K562 (cell line): Measurements from ENCODE around the gene DYNAP. TPM values are rescaled to one million over a fixed set of nuclear protein-coding genes. Genes with fewer than 3 reads are reported as not detected.

ENCODE experiments used
- ATAC-seq: fragments of 200-7000 bp; cut with Tn5 transposase; 3 replicates; pipeline ENCODE4 v1.9.1; 2020; ENCODE audit warnings: moderate library complexity
- BruUV-seq: library from RNA; stranded (reverse); fragments of 400-500 nt; replicated peaks from 2 replicates; lab custom pipeline; 2021; lab: Mats Ljungman, UMichigan
- CTCF ChIA-PET: fragments of 300-600 bp; formaldehyde crosslinking; extraction: SDS; loops from one replicate; lab custom pipeline; 2021; ENCODE audit warnings: low intra/inter-chr PET ratio; lab: Yijun Ruan, JAX
- POLR2A ChIA-PET: fragments of 300-600, 350-650 bp; sonication (Branson Sonifier 250); formaldehyde crosslinking; extraction: SDS; loops from one replicate; lab custom pipeline; 2021; ENCODE audit warnings: antibody characterized with exemption, inconsistent platforms; lab: Yijun Ruan, JAX
- DNase-seq, 4 experiments: peaks; one replicate each; pipeline versions ENCODE4 v3.0.0 to v3.0.0-alpha.2; 2011 to 2018; ENCODE audit warnings: low spot score in 3 of 4, mixed read lengths in 3 of 4; ENCODE audit errors: extremely low read depth in 1 of 4
- FAIRE-seq: peaks from 2 replicates; lab custom pipeline; 2011; peaks lifted over from hg19 to GRCh38; lab: Jason Lieb, UNC
- H2AFZ ChIP-seq: 2 replicates; pipeline ENCODE4 v1.6.0; 2011; ENCODE audit warnings: low read depth, low read length, control low read depth, inconsistent platforms
- H3K27ac ChIP-seq: fragments of 200-600 bp; 3 replicates; pipeline ENCODE4 v1.8.0; 2011; ENCODE audit warnings: low read depth, mild to moderate bottlenecking, control low read depth, inconsistent platforms, low read length, moderate library complexity, mixed read lengths; ENCODE audit errors: extremely low read depth
- H3K27me3 ChIP-seq, 2 experiments: fragments of 300-600 bp in 1 of 2; 2 replicates in 1 of 2; 3 replicates in 1 of 2; pipeline versions ENCODE4 v1.6.0 to v1.8.0; 2011; ENCODE audit warnings: inconsistent platforms in 2 of 2, low read length in 2 of 2, mild to moderate bottlenecking in 1 of 2, mixed read lengths in 1 of 2, moderate library complexity in 1 of 2; ENCODE audit not compliant: control insufficient read depth in 2 of 2, insufficient read depth in 2 of 2
- H3K36me3 ChIP-seq: fragments of 300-600 bp; 3 replicates; pipeline ENCODE4 v1.8.0; 2011; ENCODE audit warnings: mild to moderate bottlenecking, low read length, inconsistent platforms; ENCODE audit not compliant: control insufficient read depth, insufficient read depth
- H3K4me1 ChIP-seq, 2 experiments: fragments of 200-600 bp in 1 of 2; replicated peaks in 1 of 2; 2 replicates in 1 of 2; 3 replicates in 1 of 2; pipeline versions ENCODE4 v1.5.1 to v1.8.0; 2011; ENCODE audit warnings: inconsistent platforms in 2 of 2, low read length in 2 of 2, mild to moderate bottlenecking in 1 of 2, mixed read lengths in 1 of 2, moderate library complexity in 1 of 2; ENCODE audit not compliant: control insufficient read depth in 2 of 2, insufficient read depth in 2 of 2
- H3K4me2 ChIP-seq: 2 replicates; pipeline ENCODE4 v1.6.1; 2011; ENCODE audit warnings: low read length, control low read depth, inconsistent platforms, mixed read lengths; ENCODE audit not compliant: insufficient read depth
- H3K4me3 ChIP-seq: fragments of 200-600 bp; sonication (generic), shearing (Covaris generic); 2 replicates; pipeline ENCODE4 v1.5.1; 2016; ENCODE audit warnings: control low read depth, inconsistent platforms
- H3K79me2 ChIP-seq: fragments of 200-600 bp; 3 replicates; pipeline ENCODE4 v1.8.0; 2011; ENCODE audit warnings: low read length, inconsistent platforms; ENCODE audit not compliant: control insufficient read depth, insufficient read depth
- H3K9ac ChIP-seq, 2 experiments: 2 replicates each; pipeline versions ENCODE4 v1.6.0 to v1.6.1; 2011; ENCODE audit warnings: low read depth in 2 of 2, low read length in 2 of 2, control low read depth in 1 of 2, inconsistent platforms in 1 of 2, mild to moderate bottlenecking in 1 of 2, mixed read lengths in 1 of 2; ENCODE audit not compliant: insufficient read depth in 1 of 2
- H3K9me1 ChIP-seq: one replicate; pipeline ENCODE4 v1.6.0; 2011; ENCODE audit warnings: inconsistent platforms, mild to moderate bottlenecking, low read length, moderate library complexity; ENCODE audit not compliant: control insufficient read depth, insufficient read depth
- H3K9me3 ChIP-seq: replicated peaks from 2 replicates; pipeline ENCODE4 v1.5.1; 2011; ENCODE audit warnings: low read depth, low read length, inconsistent platforms; ENCODE audit not compliant: control insufficient read depth, insufficient read depth
- H4K20me1 ChIP-seq: replicated peaks from 2 replicates; pipeline ENCODE4 v1.6.1; 2011; ENCODE audit warnings: low read length, inconsistent platforms, mixed read lengths; ENCODE audit not compliant: control insufficient read depth, insufficient read depth
- FUS ChIP-seq: fragments of 200-400 bp; formaldehyde crosslinking; optimal IDR thresholded peaks from 2 replicates; pipeline ENCODE3; 2017; ENCODE audit warnings: low read depth, low read length
- IFI16 ChIP-seq: fragments of 250-450 bp; sonication (Bioruptor Pico); IDR thresholded peaks from 2 replicates; pipeline ENCODE4 v2.1.2; 2022; ENCODE audit warnings: mild to moderate bottlenecking, inconsistent platforms
- MED1 ChIP-seq: sonication (generic); formaldehyde crosslinking; IDR thresholded peaks from 2 replicates; pipeline ENCODE4 v1.8.1; 2023; ENCODE audit warnings: missing genetic modification reagents, borderline replicate concordance
- NCOA1 ChIP-seq: fragments of 450-650 bp; IDR thresholded peaks from 2 replicates; pipeline ENCODE4 v1.6.1; 2016; ENCODE audit warnings: low read depth
- NFYB ChIP-seq: IDR thresholded peaks from 2 replicates; pipeline ENCODE4 v1.6.1; 2011; ENCODE audit warnings: mild to moderate bottlenecking, moderate library complexity; ENCODE audit not compliant: insufficient read length; ENCODE audit errors: extremely low read depth
- POLR2B ChIP-seq: fragments of 450-650 bp; IDR thresholded peaks from 2 replicates; pipeline ENCODE4 v1.6.1; 2018; ENCODE audit warnings: low read depth; ENCODE audit not compliant: partially characterized antibody
- PRDM10 ChIP-seq: fragments of 450-650 bp; IDR thresholded peaks from 2 replicates; pipeline ENCODE4 v1.6.1; 2018; ENCODE audit not compliant: partially characterized antibody
- ZNF121 ChIP-seq: sonication (generic); formaldehyde crosslinking; conservative IDR thresholded peaks from 2 replicates; pipeline ENCODE4 v1.8.0; 2022; ENCODE audit warnings: missing genetic modification reagents
- ZNF561 ChIP-seq: fragments of 450-650 bp; formaldehyde crosslinking; conservative IDR thresholded peaks from 2 replicates; pipeline ENCODE4 v1.4.0; 2020; ENCODE audit warnings: mild to moderate bottlenecking, moderate library complexity
- WGBS: fragments of 100-300 bp; shearing (Covaris generic); methylation state at CpG from one replicate; pipeline ENCODE4 v1.1.6; 2016; ENCODE audit warnings: low coverage, mixed read lengths; ENCODE audit not compliant: insufficient coverage; ENCODE audit errors: missing lambda C conversion rate; 5-methylcytosine and 5-hydroxymethylcytosine counted together
- in situ Hi-C: fragments of 300-500 bp; cut with MboI; formaldehyde crosslinking; loops from 4 replicates; pipeline ENCODE4 v1.15.0; 2018; ENCODE audit warnings: inconsistent platforms, mixed read lengths
- intact Hi-C: fragments of 100-400 bp; cut with micrococcal nuclease; formaldehyde crosslinking; loops from 2 replicates; pipeline ENCODE4 v1.14.2; 2022
- polyA plus RNA-seq, 8 experiments: library from polyadenylated mRNA; depleted of rRNA in 4 of 8; stranded (reverse) in 5 of 8; unstranded in 3 of 8; fragments of >200 nt; fragmentation: Nextera tagmentation in 2 of 8; fragmentation: Illumina TruSeq in 1 of 8; extraction: Ambion mirVana in 2 of 8; extraction: Trizol in 1 of 8; gene quantifications; 2 replicates each; pipeline versions ENCODE4 v1.2.1 to v1.2.3, GENCODE V29; 2011 to 2014; ENCODE audit warnings: inconsistent platforms in 1 of 8, missing spikeins in 1 of 8
- total RNA-seq, 7 experiments: library from RNA; depleted of rRNA in 6 of 7; stranded (reverse); fragments of >200 nt in 6 of 7; fragmentation: Illumina TruSeq in 2 of 7; extraction: Trizol in 2 of 7; gene quantifications; 2 replicates each; pipeline versions ENCODE4 v1.2.1 to v1.2.3, GENCODE V29; 2011 to 2021; ENCODE audit warnings: low replicate concordance in 1 of 7
- TF ChIP-seq, protein P1 (sequence below), 3 experiments: fragments of 200-800 bp in 1 of 3; sonication (Bioruptor generic) in 1 of 3; sonication (generic) in 1 of 3; formaldehyde crosslinking in 1 of 3; IDR thresholded peaks; 2 replicates each; pipeline versions ENCODE4 v1.6.1 to v1.8.0; 2016 to 2022; ENCODE audit warnings: mild to moderate bottlenecking in 2 of 3, missing compliant biosample characterization in 2 of 3, missing genetic modification characterization in 2 of 3, missing genetic modification reagents in 1 of 3
- TF ChIP-seq, protein P2 (sequence below), 2 experiments: fragments of 450-650 bp in 1 of 2; sonication (generic) in 1 of 2; formaldehyde crosslinking in 1 of 2; IDR thresholded peaks in 1 of 2; conservative IDR thresholded peaks in 1 of 2; 2 replicates each; pipeline versions ENCODE4 v1.6.1 to v1.8.1; 2016 to 2023; ENCODE audit warnings: mild to moderate bottlenecking in 2 of 2, moderate library complexity in 2 of 2, inconsistent platforms in 1 of 2, missing genetic modification reagents in 1 of 2

DYNAP gene
- total and polyA plus RNA-seq, 9 of the 15 experiments (the other 6 are each of a cell fraction or from before 2014, with no cell fraction given), result not detected

- no peak overlapping the region for H3K27ac ChIP-seq
- WGBS, result 3% methylated on average over 3 of the region's 4 CpGs
These were observed 45.2 kb downstream of the DYNAP start for GRCh38 chr18:54636217-54636616.

GRCh38 chr18:54641734-54642133 lies 50.7 kb downstream of the DYNAP start:
- Histone ChIP-seq H3K79me2 (no peaks in the 10 kb centered on the region), H3K4me3 (no peak overlapping the region), H3K27me3 (no peaks in the 10 kb centered on the region), H3K4me1 (no peaks in the 10 kb centered on the region), H3K27ac (no peak overlapping the region), H2AFZ (no peak overlapping the region), H3K4me2 (no peak overlapping the region), H3K9ac (no peak overlapping the region), H3K36me3 (no peaks in the 10 kb centered on the region), H4K20me1 (no peaks in the 10 kb centered on the region), H3K9me3 (no peaks in the 10 kb centered on the region), H3K9me1 (no peaks in the 10 kb centered on the region)
- WGBS, result 0% methylated on average over 1 of the region's 1 CpG
- no TSS peak for BruUV-seq
- ChIA-PET POLR2A (no interaction called here), CTCF (no interaction called here)
- no peak for FAIRE-seq
- DNase-seq, result no peak
- ATAC-seq, result no peak
- in situ Hi-C loops, result loop anchor here (10.0 kb wide), 1 partner anchor 87 kb away; no protein-coding TSS in a partner anchor
- intact Hi-C loops, result loop anchor here (10.0 kb wide), 1 partner anchor 247 kb away; no protein-coding TSS in a partner anchor
- TF ChIP-seq MED1 (CRISPR knock-in tag) (no peak), ZNF561 (no peak), PRDM10 (no peak), ZNF121 (no peak), IFI16 (CRISPR knock-in tag) (no peak), POLR2B (no peak)
- TF ChIP-seq, protein P1, sequence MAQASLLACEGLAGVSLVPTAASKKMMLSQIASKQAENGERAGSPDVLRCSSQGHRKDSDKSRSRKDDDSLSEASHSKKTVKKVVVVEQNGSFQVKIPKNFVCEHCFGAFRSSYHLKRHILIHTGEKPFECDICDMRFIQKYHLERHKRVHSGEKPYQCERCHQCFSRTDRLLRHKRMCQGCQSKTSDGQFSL (CRISPR knock-in tag; IDR thresholded peaks at IDR 0.05), result no peak
- TF ChIP-seq, protein P1 (tag; IDR thresholded peaks at IDR 0.05), result no peak

More at GRCh38 chr18:54636217-54636616, 45.2 kb downstream of the DYNAP start:
- Histone ChIP-seq H3K9ac (no peak overlapping the region), H3K36me3 (no peaks in the 10 kb centered on the region), H3K9me3 (no peaks in the 10 kb centered on the region), H3K4me2 (no peak overlapping the region), H3K4me3 (no peak overlapping the region), H3K9me1 (no peaks in the 10 kb centered on the region), H2AFZ (no peak overlapping the region), H3K27me3 (no peaks in the 10 kb centered on the region), H3K79me2 (no peaks in the 10 kb centered on the region)
- in situ Hi-C loops, result no loop called here
- DNase-seq, result no peak
- ChIA-PET POLR2A (no interaction called here), CTCF (no interaction called here)
- intact Hi-C loops, result no loop called here
- BruUV-seq, result no TSS peak
- no peak for FAIRE-seq
- no peak for ATAC-seq
- TF ChIP-seq NCOA1, result no peak
- TF ChIP-seq FUS, result no peak
- TF ChIP-seq, protein P2, sequence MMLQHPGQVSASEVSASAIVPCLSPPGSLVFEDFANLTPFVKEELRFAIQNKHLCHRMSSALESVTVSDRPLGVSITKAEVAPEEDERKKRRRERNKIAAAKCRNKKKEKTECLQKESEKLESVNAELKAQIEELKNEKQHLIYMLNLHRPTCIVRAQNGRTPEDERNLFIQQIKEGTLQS (IDR thresholded peaks at IDR 0.05), result 0 out of 2 replicates have a peak, but pooled peaks have one; percentile 13
- TF ChIP-seq, protein P2 (CRISPR knock-in tag; conservative IDR thresholded peaks at IDR 0.05), result no peak
- no peak for TF ChIP-seq NFYB
- TF ChIP-seq, all 486 proteins: peak for 1
- Histone ChIP-seq H4K20me1 (no peaks in the 10 kb centered on the region), H3K4me1 (no peaks in the 10 kb centered on the region)
